K562 (cell line): ENCODE data around the gene SLC2A4RG. TPM values are rescaled to one million over a fixed set of nuclear protein-coding genes. Genes with fewer than 3 reads are reported as not detected.

Source experiments
- ATAC-seq: fragments of 200-7000 bp; cut with Tn5 transposase; 3 replicates; pipeline ENCODE4 v1.9.1; 2020; ENCODE audit warnings: moderate library complexity
- BruUV-seq: library from RNA; stranded (reverse); fragments of 400-500 nt; replicated peaks from 2 replicates; lab custom pipeline; 2021; lab: Mats Ljungman, UMichigan
- CTCF ChIA-PET: fragments of 300-600 bp; formaldehyde crosslinking; extraction: SDS; loops from one replicate; lab custom pipeline; 2021; ENCODE audit warnings: low intra/inter-chr PET ratio; lab: Yijun Ruan, JAX
- POLR2A ChIA-PET: fragments of 300-600, 350-650 bp; sonication (Branson Sonifier 250); formaldehyde crosslinking; extraction: SDS; loops from one replicate; lab custom pipeline; 2021; ENCODE audit warnings: antibody characterized with exemption, inconsistent platforms; lab: Yijun Ruan, JAX
- DNase-seq, 4 experiments: peaks; one replicate each; pipeline versions ENCODE4 v3.0.0 to v3.0.0-alpha.2; 2011 to 2018; ENCODE audit warnings: low spot score in 3 of 4, mixed read lengths in 3 of 4; ENCODE audit errors: extremely low read depth in 1 of 4
- FAIRE-seq: peaks from 2 replicates; lab custom pipeline; 2011; peaks lifted over from hg19 to GRCh38; lab: Jason Lieb, UNC
- H2AFZ ChIP-seq: 2 replicates; pipeline ENCODE4 v1.6.0; 2011; ENCODE audit warnings: low read depth, low read length, control low read depth, inconsistent platforms
- H3K27ac ChIP-seq: fragments of 200-600 bp; 3 replicates; pipeline ENCODE4 v1.8.0; 2011; ENCODE audit warnings: low read depth, mild to moderate bottlenecking, control low read depth, inconsistent platforms, low read length, moderate library complexity, mixed read lengths; ENCODE audit errors: extremely low read depth
- H3K27me3 ChIP-seq, 2 experiments: fragments of 300-600 bp in 1 of 2; 2 replicates in 1 of 2; 3 replicates in 1 of 2; pipeline versions ENCODE4 v1.6.0 to v1.8.0; 2011; ENCODE audit warnings: inconsistent platforms in 2 of 2, low read length in 2 of 2, mild to moderate bottlenecking in 1 of 2, mixed read lengths in 1 of 2, moderate library complexity in 1 of 2; ENCODE audit not compliant: control insufficient read depth in 2 of 2, insufficient read depth in 2 of 2
- H3K36me3 ChIP-seq: fragments of 300-600 bp; 3 replicates; pipeline ENCODE4 v1.8.0; 2011; ENCODE audit warnings: mild to moderate bottlenecking, low read length, inconsistent platforms; ENCODE audit not compliant: control insufficient read depth, insufficient read depth
- H3K4me1 ChIP-seq, 2 experiments: fragments of 200-600 bp in 1 of 2; replicated peaks in 1 of 2; 2 replicates in 1 of 2; 3 replicates in 1 of 2; pipeline versions ENCODE4 v1.5.1 to v1.8.0; 2011; ENCODE audit warnings: inconsistent platforms in 2 of 2, low read length in 2 of 2, mild to moderate bottlenecking in 1 of 2, mixed read lengths in 1 of 2, moderate library complexity in 1 of 2; ENCODE audit not compliant: control insufficient read depth in 2 of 2, insufficient read depth in 2 of 2
- H3K4me2 ChIP-seq: 2 replicates; pipeline ENCODE4 v1.6.1; 2011; ENCODE audit warnings: low read length, control low read depth, inconsistent platforms, mixed read lengths; ENCODE audit not compliant: insufficient read depth
- H3K4me3 ChIP-seq: fragments of 200-600 bp; sonication (generic), shearing (Covaris generic); 2 replicates; pipeline ENCODE4 v1.5.1; 2016; ENCODE audit warnings: control low read depth, inconsistent platforms
- H3K79me2 ChIP-seq: fragments of 200-600 bp; 3 replicates; pipeline ENCODE4 v1.8.0; 2011; ENCODE audit warnings: low read length, inconsistent platforms; ENCODE audit not compliant: control insufficient read depth, insufficient read depth
- H3K9ac ChIP-seq, 2 experiments: 2 replicates each; pipeline versions ENCODE4 v1.6.0 to v1.6.1; 2011; ENCODE audit warnings: low read depth in 2 of 2, low read length in 2 of 2, control low read depth in 1 of 2, inconsistent platforms in 1 of 2, mild to moderate bottlenecking in 1 of 2, mixed read lengths in 1 of 2; ENCODE audit not compliant: insufficient read depth in 1 of 2
- H3K9me1 ChIP-seq: one replicate; pipeline ENCODE4 v1.6.0; 2011; ENCODE audit warnings: inconsistent platforms, mild to moderate bottlenecking, low read length, moderate library complexity; ENCODE audit not compliant: control insufficient read depth, insufficient read depth
- H3K9me3 ChIP-seq: replicated peaks from 2 replicates; pipeline ENCODE4 v1.5.1; 2011; ENCODE audit warnings: low read depth, low read length, inconsistent platforms; ENCODE audit not compliant: control insufficient read depth, insufficient read depth
- H4K20me1 ChIP-seq: replicated peaks from 2 replicates; pipeline ENCODE4 v1.6.1; 2011; ENCODE audit warnings: low read length, inconsistent platforms, mixed read lengths; ENCODE audit not compliant: control insufficient read depth, insufficient read depth
- C11orf30 ChIP-seq: fragments of 450-650 bp; IDR thresholded peaks from 2 replicates; pipeline ENCODE4 v1.6.1; 2016; ENCODE audit warnings: low read depth, mild to moderate bottlenecking
- EWSR1 ChIP-seq: fragments of 450-650 bp; IDR thresholded peaks from 2 replicates; pipeline ENCODE4 v1.6.1; 2018; ENCODE audit warnings: borderline replicate concordance, mild to moderate bottlenecking, low read depth, moderate library complexity; ENCODE audit not compliant: partially characterized antibody
- MAFF ChIP-seq: IDR thresholded peaks from 2 replicates; pipeline ENCODE4 v1.6.1; 2012; ENCODE audit warnings: low read length, improper control_type of control experiment
- MAFK ChIP-seq: IDR thresholded peaks from 2 replicates; pipeline ENCODE4 v1.6.1; 2011; ENCODE audit warnings: low read length, improper control_type of control experiment
- POLR2G ChIP-seq: fragments of 200-400 bp; formaldehyde crosslinking; IDR thresholded peaks from 2 replicates; pipeline ENCODE4 v1.6.1; 2017; ENCODE audit warnings: low read depth, mild to moderate bottlenecking, antibody characterized with exemption, low read length, moderate library complexity
- RBFOX2 ChIP-seq: fragments of 200-400 bp; formaldehyde crosslinking; IDR thresholded peaks from 2 replicates; pipeline ENCODE4 v1.6.1; 2017; ENCODE audit warnings: low read depth, mild to moderate bottlenecking, low read length, moderate library complexity
- ZKSCAN1 ChIP-seq: fragments of 150-350 bp; IDR thresholded peaks from 2 replicates; pipeline ENCODE4 v1.6.1; 2016; ENCODE audit warnings: low read depth, low read length
- ZNF316 ChIP-seq: fragments of 450-650 bp; IDR thresholded peaks from 2 replicates; pipeline ENCODE4 v1.6.1; 2016
- WGBS: fragments of 100-300 bp; shearing (Covaris generic); methylation state at CpG from one replicate; pipeline ENCODE4 v1.1.6; 2016; ENCODE audit warnings: low coverage, mixed read lengths; ENCODE audit not compliant: insufficient coverage; ENCODE audit errors: missing lambda C conversion rate; 5-methylcytosine and 5-hydroxymethylcytosine counted together
- in situ Hi-C: fragments of 300-500 bp; cut with MboI; formaldehyde crosslinking; loops from 4 replicates; pipeline ENCODE4 v1.15.0; 2018; ENCODE audit warnings: inconsistent platforms, mixed read lengths
- intact Hi-C: fragments of 100-400 bp; cut with micrococcal nuclease; formaldehyde crosslinking; loops from 2 replicates; pipeline ENCODE4 v1.14.2; 2022
- polyA plus RNA-seq, 8 experiments: library from polyadenylated mRNA; depleted of rRNA in 4 of 8; stranded (reverse) in 5 of 8; unstranded in 3 of 8; fragments of >200 nt; fragmentation: Nextera tagmentation in 2 of 8; fragmentation: Illumina TruSeq in 1 of 8; extraction: Ambion mirVana in 2 of 8; extraction: Trizol in 1 of 8; gene quantifications; 2 replicates each; pipeline versions ENCODE4 v1.2.1 to v1.2.3, GENCODE V29; 2011 to 2014; ENCODE audit warnings: inconsistent platforms in 1 of 8, missing spikeins in 1 of 8
- total RNA-seq, 7 experiments: library from RNA; depleted of rRNA in 6 of 7; stranded (reverse); fragments of >200 nt in 6 of 7; fragmentation: Illumina TruSeq in 2 of 7; extraction: Trizol in 2 of 7; gene quantifications; 2 replicates each; pipeline versions ENCODE4 v1.2.1 to v1.2.3, GENCODE V29; 2011 to 2021; ENCODE audit warnings: low replicate concordance in 1 of 7
- TF ChIP-seq, protein P1 (sequence below), 3 experiments: fragments of 200-800 bp in 1 of 3; sonication (Bioruptor generic) in 1 of 3; sonication (generic) in 1 of 3; formaldehyde crosslinking in 1 of 3; IDR thresholded peaks; 2 replicates each; pipeline versions ENCODE4 v1.6.1 to v1.8.0; 2016 to 2022; ENCODE audit warnings: mild to moderate bottlenecking in 2 of 3, missing compliant biosample characterization in 2 of 3, missing genetic modification characterization in 2 of 3, missing genetic modification reagents in 1 of 3
- TF ChIP-seq, protein P2 (sequence below): fragments of 450-650 bp; formaldehyde crosslinking; IDR thresholded peaks from 2 replicates; pipeline ENCODE4 v1.4.0; 2020; ENCODE audit warnings: mild to moderate bottlenecking

SLC2A4RG gene
- total and polyA plus RNA-seq, 9 of the 15 experiments (the other 6 are each of a cell fraction or from before 2014, with no cell fraction given), result 0.34 to 97.3 (median 26.5) TPM

DNA sequence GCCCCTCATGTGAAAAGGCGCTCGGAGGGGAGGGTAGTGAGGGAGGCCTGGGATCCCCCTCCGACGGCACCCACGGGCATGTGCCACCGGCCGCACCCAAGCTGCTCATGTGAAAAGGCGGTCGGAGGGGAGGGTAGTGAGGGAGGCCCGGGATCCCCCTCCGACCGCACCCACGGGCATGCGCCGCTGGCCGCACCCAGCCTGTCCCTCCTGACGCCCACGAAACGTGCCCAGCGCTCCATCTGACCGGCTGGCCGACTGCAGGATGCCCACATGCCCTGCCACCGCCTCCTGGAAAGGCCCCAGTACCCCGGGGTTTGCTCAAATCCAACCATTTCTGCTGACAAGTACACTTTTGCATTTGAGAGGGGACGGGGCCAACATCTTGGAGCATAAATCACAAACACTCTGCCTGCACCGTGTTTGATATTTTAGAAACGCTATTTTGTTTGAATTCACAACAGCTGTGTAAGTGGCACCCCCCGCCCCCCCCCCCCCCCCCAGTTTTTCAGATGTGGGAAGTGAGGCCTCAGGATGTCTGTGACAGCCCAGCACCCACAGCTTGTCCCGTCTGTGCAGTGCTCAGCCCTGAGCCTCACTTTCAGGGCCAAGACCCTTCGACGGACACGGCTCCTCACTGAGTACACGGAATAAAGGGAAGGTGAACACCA is 34.1 kb downstream of the SLC2A4RG start:
- ATAC-seq (no peak), FAIRE-seq (no peak), DNase-seq (no peak)
- Histone ChIP-seq H3K27ac (no peak overlapping the region), H4K20me1 (no peaks in the 10 kb centered on the region; the same call in 1 of the 2 replicates), H3K79me2 (no peaks in the 10 kb centered on the region), H3K9me1 (no peaks in the 10 kb centered on the region), H3K36me3 (no peaks in the 10 kb centered on the region), H3K4me2 (no peak overlapping the region), H2AFZ (no peak overlapping the region), H3K4me1 (peaks cover 11 to 52% of the 10 kb centered on the region in 2 experiments; a peak in 4 of 5 replicates), H3K4me3 (no peak overlapping the region), H3K9me3 (no peaks in the 10 kb centered on the region), H3K9ac (no peak overlapping the region), H3K27me3 (peaks cover 0 to 5% of the 10 kb centered on the region in 2 experiments; a peak in 2 of 5 replicates)
- TF ChIP-seq C11orf30 (peak; percentile 25; the same call in 1 of the 2 replicates), MAFF (peak; percentile 25; the same call in 1 of the 2 replicates), POLR2G (0 out of 2 replicates have a peak, but pooled peaks have one; percentile 2), EWSR1 (no peak), ZKSCAN1 (no peak), MAFK (peak; percentile 30; the same call in 1 of the 2 replicates), ZNF316 (peak; percentile 56; the same call in 1 of the 2 replicates), RBFOX2 (peak; percentile 30; the same call in 1 of the 2 replicates)
- TF ChIP-seq, protein P1, sequence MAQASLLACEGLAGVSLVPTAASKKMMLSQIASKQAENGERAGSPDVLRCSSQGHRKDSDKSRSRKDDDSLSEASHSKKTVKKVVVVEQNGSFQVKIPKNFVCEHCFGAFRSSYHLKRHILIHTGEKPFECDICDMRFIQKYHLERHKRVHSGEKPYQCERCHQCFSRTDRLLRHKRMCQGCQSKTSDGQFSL (CRISPR knock-in tag; IDR thresholded peaks at IDR 0.05), result no peak
- TF ChIP-seq, protein P1 (tag; IDR thresholded peaks at IDR 0.05), result 0 out of 4 replicates have a peak, but pooled peaks of 1 of the 2 experiments have one; percentile 18
- TF ChIP-seq, protein P2, sequence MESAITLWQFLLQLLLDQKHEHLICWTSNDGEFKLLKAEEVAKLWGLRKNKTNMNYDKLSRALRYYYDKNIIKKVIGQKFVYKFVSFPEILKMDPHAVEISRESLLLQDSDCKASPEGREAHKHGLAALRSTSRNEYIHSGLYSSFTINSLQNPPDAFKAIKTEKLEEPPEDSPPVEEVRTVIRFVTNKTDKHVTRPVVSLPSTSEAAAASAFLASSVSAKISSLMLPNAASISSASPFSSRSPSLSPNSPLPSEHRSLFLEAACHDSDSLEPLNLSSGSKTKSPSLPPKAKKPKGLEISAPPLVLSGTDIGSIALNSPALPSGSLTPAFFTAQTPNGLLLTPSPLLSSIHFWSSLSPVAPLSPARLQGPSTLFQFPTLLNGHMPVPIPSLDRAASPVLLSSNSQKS (CRISPR knock-in tag), result no peak
- in situ Hi-C loops, result loop anchor here (5.0 kb wide), 1 partner anchor 61 kb away; no protein-coding TSS in a partner anchor
- WGBS, result 82% methylated on average over 31 of the region's 33 CpGs
- CTCF ChIA-PET, result no interaction called here
- intact Hi-C loops, result no loop called here
- POLR2A ChIA-PET, result no interaction called here
- BruUV-seq, result no TSS peak
